Gastroesophageal sphincter (tissue), 3 donors: ENCODE results near the gene DCBLD1.

ENCODE experiments used
- CTCF ChIP-seq, 4 experiments: fragments of 200-600 bp in 2 of 4; fragments of 450-650 bp in 2 of 4; sonication (generic) in 1 of 4; IDR thresholded peaks; one replicate each; pipeline ENCODE4 v1.5.1; 2017 to 2019; ENCODE audit warnings: antibody characterized with exemption in 4 of 4, mild to moderate bottlenecking in 2 of 4, moderate library complexity in 2 of 4
- POLR2A ChIP-seq, 2 donors: fragments of 450-650 bp; IDR thresholded peaks; one replicate each; pipeline ENCODE4 v1.6.1; 2017; ENCODE audit warnings: antibody characterized with exemption in 2 of 2, mild to moderate bottlenecking in 2 of 2, moderate library complexity in 1 of 2
- POLR2AphosphoS5 ChIP-seq: sonication (generic); formaldehyde crosslinking; IDR thresholded peaks from one replicate; pipeline ENCODE4 v1.6.1; 2017; ENCODE audit warnings: antibody characterized with exemption

DNA sequence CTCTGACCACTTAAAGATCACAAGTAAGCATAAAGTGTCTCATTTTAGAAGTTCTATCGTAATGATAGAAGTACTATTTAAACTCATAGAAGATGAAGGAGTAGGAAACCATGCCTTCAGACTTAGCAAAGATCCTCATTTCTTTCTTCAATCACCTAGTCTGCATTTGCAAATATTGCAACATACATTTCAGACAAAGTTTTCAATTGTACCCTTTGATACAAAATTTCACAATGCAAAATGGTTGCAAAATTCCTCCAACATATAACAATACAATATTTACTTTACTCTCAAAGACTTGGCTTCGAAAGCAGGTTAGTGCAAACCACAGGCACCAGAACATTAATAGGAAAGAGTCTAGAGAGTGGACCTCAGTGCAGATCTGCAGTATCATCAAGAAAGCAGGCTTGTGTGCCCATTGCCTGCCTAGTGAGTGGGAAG is 40.6 kb upstream of the DCBLD1 start:
- no peak for TF ChIP-seq CTCF (IDR thresholded peaks at IDR 0.05)
- no peak for TF ChIP-seq POLR2A (IDR thresholded peaks at IDR 0.05)
- TF ChIP-seq POLR2AphosphoS5, result no peak
